ENCODE measurements around the gene MAN1C1.

- TF ChIP-seq EZH2 (IDR thresholded peaks at IDR 0.05; ENCODE audit: borderline replicate concordance, control insufficient read depth, low read depth, low read length), result no peak
- no peak for TF ChIP-seq FOXM1 (IDR thresholded peaks at IDR 0.05; ENCODE audit: low read depth, low read length)
- TF ChIP-seq, protein P1, sequence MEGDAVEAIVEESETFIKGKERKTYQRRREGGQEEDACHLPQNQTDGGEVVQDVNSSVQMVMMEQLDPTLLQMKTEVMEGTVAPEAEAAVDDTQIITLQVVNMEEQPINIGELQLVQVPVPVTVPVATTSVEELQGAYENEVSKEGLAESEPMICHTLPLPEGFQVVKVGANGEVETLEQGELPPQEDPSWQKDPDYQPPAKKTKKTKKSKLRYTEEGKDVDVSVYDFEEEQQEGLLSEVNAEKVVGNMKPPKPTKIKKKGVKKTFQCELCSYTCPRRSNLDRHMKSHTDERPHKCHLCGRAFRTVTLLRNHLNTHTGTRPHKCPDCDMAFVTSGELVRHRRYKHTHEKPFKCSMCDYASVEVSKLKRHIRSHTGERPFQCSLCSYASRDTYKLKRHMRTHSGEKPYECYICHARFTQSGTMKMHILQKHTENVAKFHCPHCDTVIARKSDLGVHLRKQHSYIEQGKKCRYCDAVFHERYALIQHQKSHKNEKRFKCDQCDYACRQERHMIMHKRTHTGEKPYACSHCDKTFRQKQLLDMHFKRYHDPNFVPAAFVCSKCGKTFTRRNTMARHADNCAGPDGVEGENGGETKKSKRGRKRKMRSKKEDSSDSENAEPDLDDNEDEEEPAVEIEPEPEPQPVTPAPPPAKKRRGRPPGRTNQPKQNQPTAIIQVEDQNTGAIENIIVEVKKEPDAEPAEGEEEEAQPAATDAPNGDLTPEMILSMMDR (IDR thresholded peaks at IDR 0.05 in 2 of 3, conservative IDR thresholded peaks at IDR 0.05 in 1 of 3; ENCODE audit: control insufficient read depth in 2 of 3, extremely low read depth in 1 of 3, insufficient read depth in 1 of 3, low read depth in 3 of 3, low read length in 3 of 3), result no peak
- no peak for TF ChIP-seq POLR2A (IDR thresholded peaks at IDR 0.05; ENCODE audit: low read depth, low read length)
- TF ChIP-seq JUND (IDR thresholded peaks at IDR 0.05; ENCODE audit: low read depth, low read length), result no peak
Observed at GRCh38 chr1:25697435-25698217, 81.0 kb downstream of the MAN1C1 start.

All from GM12878 (cell line).